Hepatocyte (in vitro differentiated cells): ENCODE results near the gene STAT5A. TPM values are rescaled to one million over a fixed set of nuclear protein-coding genes. Genes with fewer than 3 reads are reported as not detected.
"Not testable (repeated sequence)": the region's sequence is repeated elsewhere in the genome, so short reads cannot be mapped to it uniquely, and the experiment has no call there.

Source experiments
- DNase-seq: peaks from one replicate; pipeline ENCODE4 v3.0.0-alpha.2; 2016; ENCODE audit warnings: low spot score
- H2AFZ ChIP-seq: fragments of 200-600 bp; sonication (generic); 2 replicates; pipeline ENCODE4 v1.6.0; 2016; ENCODE audit warnings: antibody characterized with exemption, mild to moderate bottlenecking
- H3K27ac ChIP-seq: fragments of 200-600 bp; sonication (generic); 2 replicates; pipeline ENCODE4 v1.5.1; 2016; ENCODE audit warnings: mild to moderate bottlenecking
- H3K27me3 ChIP-seq: fragments of 200-600 bp; sonication (generic); 2 replicates; pipeline ENCODE4 v1.6.1; 2016
- H3K36me3 ChIP-seq: fragments of 200-600 bp; sonication (generic); replicated peaks from 2 replicates; pipeline ENCODE4 v1.5.1; 2016; ENCODE audit warnings: low read depth; ENCODE audit not compliant: insufficient read depth
- H3K4me1 ChIP-seq: fragments of 200-600 bp; sonication (generic); 2 replicates; pipeline ENCODE4 v1.5.1; 2016; ENCODE audit warnings: mild to moderate bottlenecking, moderate library complexity; ENCODE audit not compliant: insufficient read depth
- H3K4me2 ChIP-seq: fragments of 200-600 bp; sonication (generic); 2 replicates; pipeline ENCODE4 v1.6.0; 2016
- H3K4me3 ChIP-seq: fragments of 200-600 bp; sonication (generic); 2 replicates; pipeline ENCODE4 v1.5.1; 2016; ENCODE audit warnings: mild to moderate bottlenecking
- H3K79me2 ChIP-seq: fragments of 200-600 bp; sonication (generic); 2 replicates; pipeline ENCODE4 v1.6.0; 2017; ENCODE audit warnings: mild to moderate bottlenecking
- H3K9me2 ChIP-seq: fragments of 200-600 bp; sonication (generic); replicated peaks from 2 replicates; pipeline ENCODE4 v1.6.0; 2017; ENCODE audit warnings: mild to moderate bottlenecking; ENCODE audit not compliant: insufficient read depth
- H3K9me3 ChIP-seq: fragments of 200-600 bp; sonication (generic); 2 replicates; pipeline ENCODE4 v1.5.1; 2016; ENCODE audit warnings: low read depth, mild to moderate bottlenecking
- H4K20me1 ChIP-seq: fragments of 200-600 bp; sonication (generic); 2 replicates; pipeline ENCODE4 v1.6.0; 2016; ENCODE audit warnings: mild to moderate bottlenecking; ENCODE audit not compliant: insufficient read depth, poor library complexity, severe bottlenecking
- EZH2 ChIP-seq: fragments of 200-600 bp; sonication (generic); IDR thresholded peaks from 2 replicates; pipeline ENCODE4 v1.6.1; 2016; ENCODE audit warnings: antibody characterized with exemption, mild to moderate bottlenecking, borderline replicate concordance
- EZH2phosphoT487 ChIP-seq: fragments of 200-600 bp; sonication (generic); IDR thresholded peaks from one replicate; pipeline ENCODE4 v1.6.1; 2018; ENCODE audit warnings: antibody characterized with exemption, mild to moderate bottlenecking, low read depth, moderate library complexity; ENCODE audit not compliant: unreplicated experiment, severe bottlenecking
- WGBS: methylation state at CpG from one replicate; pipeline ENCODE4 v1.1.6; 2016; ENCODE audit warnings: low lambda C conversion rate; ENCODE audit errors: missing lambda C conversion rate; 5-methylcytosine and 5-hydroxymethylcytosine counted together
- polyA plus RNA-seq: library from polyadenylated mRNA; unstranded; fragments of >200 nt; fragmentation: Nextera tagmentation; extraction: Ambion mirVana; gene quantifications from 2 replicates; pipeline ENCODE4 v1.2.1, GENCODE V29; 2016
- total RNA-seq: library from RNA; depleted of rRNA; stranded (reverse); fragments of >200 nt; gene quantifications from 2 replicates; pipeline ENCODE4 v1.2.3, GENCODE V29; 2014
- TF ChIP-seq, protein P1 (sequence below): fragments of 200-600 bp; sonication (generic); IDR thresholded peaks from 2 replicates; pipeline ENCODE4 v1.5.1; 2016; ENCODE audit warnings: antibody characterized with exemption, mild to moderate bottlenecking; ENCODE audit not compliant: poor library complexity

The STAT5A gene
- total and polyA plus RNA-seq, 2 experiments from 2014 or later = 5.5 to 6.1 TPM

- H3K4me2 ChIP-seq = peak overlapping the region; percentile 49
- 94% methylated on average over 8 of the region's 8 CpGs for WGBS
Observed at GRCh38 chr17:42255445-42255844, 32.9 kb upstream of the STAT5A start.

DNA sequence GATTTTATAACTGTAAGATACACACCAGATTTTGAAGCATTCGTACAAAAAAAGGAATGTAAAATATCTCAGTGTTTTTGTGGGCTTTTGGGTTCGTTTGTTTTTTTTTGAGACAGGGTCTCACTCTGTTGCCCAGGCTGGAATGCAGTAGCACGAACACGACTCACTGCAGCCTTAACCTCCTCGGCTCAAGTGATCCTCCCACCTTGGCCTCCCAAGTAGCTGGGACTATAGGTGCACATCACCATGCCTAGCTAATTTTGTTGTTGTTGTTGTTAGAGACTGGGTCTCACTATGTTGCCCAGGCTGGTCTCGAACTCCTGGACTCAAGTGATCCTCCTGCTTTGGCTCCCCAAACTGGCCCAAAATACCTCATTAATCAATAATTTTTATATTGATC, 28.0 kb upstream of the STAT5A start:
- Histone ChIP-seq H3K79me2 (peaks cover 49% of the 10 kb centered on the region), H3K4me1 (no peaks in the 10 kb centered on the region), H3K4me3 (no peak overlapping the region), H4K20me1 (no peaks in the 10 kb centered on the region), H3K36me3 (no peaks in the 10 kb centered on the region), H3K4me2 (no peak overlapping the region), H3K27me3 (no peaks in the 10 kb centered on the region), H3K27ac (no peak overlapping the region), H3K9me3 (no peaks in the 10 kb centered on the region), H3K9me2 (no peaks in the 10 kb centered on the region), H2AFZ (no peak overlapping the region)
- TF ChIP-seq EZH2 (no peak), EZH2phosphoT487 (no peak)
- TF ChIP-seq, protein P1, sequence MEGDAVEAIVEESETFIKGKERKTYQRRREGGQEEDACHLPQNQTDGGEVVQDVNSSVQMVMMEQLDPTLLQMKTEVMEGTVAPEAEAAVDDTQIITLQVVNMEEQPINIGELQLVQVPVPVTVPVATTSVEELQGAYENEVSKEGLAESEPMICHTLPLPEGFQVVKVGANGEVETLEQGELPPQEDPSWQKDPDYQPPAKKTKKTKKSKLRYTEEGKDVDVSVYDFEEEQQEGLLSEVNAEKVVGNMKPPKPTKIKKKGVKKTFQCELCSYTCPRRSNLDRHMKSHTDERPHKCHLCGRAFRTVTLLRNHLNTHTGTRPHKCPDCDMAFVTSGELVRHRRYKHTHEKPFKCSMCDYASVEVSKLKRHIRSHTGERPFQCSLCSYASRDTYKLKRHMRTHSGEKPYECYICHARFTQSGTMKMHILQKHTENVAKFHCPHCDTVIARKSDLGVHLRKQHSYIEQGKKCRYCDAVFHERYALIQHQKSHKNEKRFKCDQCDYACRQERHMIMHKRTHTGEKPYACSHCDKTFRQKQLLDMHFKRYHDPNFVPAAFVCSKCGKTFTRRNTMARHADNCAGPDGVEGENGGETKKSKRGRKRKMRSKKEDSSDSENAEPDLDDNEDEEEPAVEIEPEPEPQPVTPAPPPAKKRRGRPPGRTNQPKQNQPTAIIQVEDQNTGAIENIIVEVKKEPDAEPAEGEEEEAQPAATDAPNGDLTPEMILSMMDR = no peak
- no peak for DNase-seq
- 98% methylated on average over 6 of the region's 6 CpGs for WGBS

More at GRCh38 chr17:42255445-42255844, 32.9 kb upstream of the STAT5A start:
- Histone ChIP-seq H3K27ac (peak overlapping the region; percentile 38), H3K4me1 (no peaks in the 10 kb centered on the region), H4K20me1 (no peaks in the 10 kb centered on the region), H3K9me3 (no peaks in the 10 kb centered on the region), H3K36me3 (no peaks in the 10 kb centered on the region), H2AFZ (no peak overlapping the region), H3K79me2 (peaks cover 43% of the 10 kb centered on the region), H3K9me2 (no peaks in the 10 kb centered on the region), H3K27me3 (no peaks in the 10 kb centered on the region), H3K4me3 (no peak overlapping the region)
- DNase-seq = no peak
- TF ChIP-seq, protein P1 = no peak
- TF ChIP-seq EZH2phosphoT487 = no peak
- no peak for TF ChIP-seq EZH2

DNA sequence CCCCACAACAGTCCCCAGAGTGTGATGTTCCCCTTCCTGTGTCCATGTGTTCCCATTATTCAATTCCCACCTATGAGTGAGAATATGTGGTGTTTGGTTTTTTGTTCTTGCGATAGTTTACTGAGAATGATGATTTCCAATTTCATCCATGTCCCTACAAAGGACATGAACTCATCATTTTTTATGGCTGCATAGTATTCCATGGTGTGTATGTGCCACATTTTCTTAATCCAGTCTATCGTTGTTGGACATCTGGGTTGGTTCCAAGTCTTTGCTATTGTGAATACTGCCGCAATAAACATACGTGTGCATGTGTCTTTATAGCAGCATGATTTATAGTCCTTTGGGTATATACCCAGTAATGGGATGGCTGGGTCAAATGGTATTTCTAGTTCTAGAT, 23.9 kb upstream of the STAT5A start:
- H3K4me1 ChIP-seq, H3K27ac ChIP-seq, DNase-seq, H3K4me3 ChIP-seq, H2AFZ ChIP-seq, H3K36me3 ChIP-seq, H3K27me3 ChIP-seq, H3K4me2 ChIP-seq, H3K9me2 ChIP-seq, H3K9me3 ChIP-seq, H4K20me1 ChIP-seq: not testable (repeated sequence)
- H3K79me2 ChIP-seq = peaks cover 78% of the 10 kb centered on the region
- 93% methylated on average over 3 of the region's 4 CpGs for WGBS

GRCh38 chr17:42266462-42266861, 21.8 kb upstream of the STAT5A start:
- Histone ChIP-seq H3K36me3 (no peaks in the 10 kb centered on the region), H3K27me3 (no peaks in the 10 kb centered on the region), H3K4me3 (no peak overlapping the region), H3K79me2 (peaks cover 83% of the 10 kb centered on the region), H3K9me3 (no peaks in the 10 kb centered on the region), H3K4me2 (no peak overlapping the region), H3K4me1 (peaks cover 9% of the 10 kb centered on the region), H3K27ac (peak overlapping the region; percentile 55), H4K20me1 (no peaks in the 10 kb centered on the region), H2AFZ (no peak overlapping the region), H3K9me2 (no peaks in the 10 kb centered on the region)
- 93% methylated on average over 2 of the region's 2 CpGs for WGBS
- DNase-seq = no peak
- TF ChIP-seq EZH2 (no peak), EZH2phosphoT487 (no peak)
- TF ChIP-seq, protein P1 = no peak
